SK-N-SH treated with all-trans-retinoic acid at 6 μM for 48 hours (cell line): Measurements from ENCODE around the gene GALNT7.

Experiments used
- ARNTL ChIP-seq: fragments of 450-650 bp; formaldehyde crosslinking; IDR thresholded peaks from 2 replicates; pipeline ENCODE4 v1.5.0; 2020; ENCODE audit warnings: low read depth, mild to moderate bottlenecking, moderate library complexity, borderline replicate concordance
- CREB5 ChIP-seq: fragments of 250-450 bp; sonication (Bioruptor Pico); IDR thresholded peaks from 2 replicates; pipeline ENCODE4 v1.5.1; 2020; ENCODE audit warnings: low read depth, mild to moderate bottlenecking, moderate library complexity
- ESRRG ChIP-seq: fragments of 250-450 bp; sonication (Bioruptor Pico); IDR thresholded peaks from 2 replicates; pipeline ENCODE4 v1.6.1; 2021; ENCODE audit warnings: mild to moderate bottlenecking
- GLIS3 ChIP-seq: fragments of 250-450 bp; sonication (Bioruptor Pico); IDR thresholded peaks from 2 replicates; pipeline ENCODE4 v1.5.0; 2020; ENCODE audit warnings: mild to moderate bottlenecking, moderate library complexity
- PATZ1 ChIP-seq: fragments of 250-450 bp; sonication (Bioruptor Pico); IDR thresholded peaks from 2 replicates; pipeline ENCODE4 v1.8.0; 2020; ENCODE audit warnings: mild to moderate bottlenecking, moderate library complexity, borderline replicate concordance
- PPARA ChIP-seq: fragments of 250-450 bp; sonication (Bioruptor Pico); IDR thresholded peaks from 2 replicates; pipeline ENCODE4 v1.5.0; 2020; ENCODE audit warnings: mild to moderate bottlenecking, borderline replicate concordance
- RARB ChIP-seq: fragments of 250-450 bp; sonication (Bioruptor Pico); IDR thresholded peaks from 2 replicates; pipeline ENCODE4 v1.8.0; 2021; ENCODE audit warnings: mild to moderate bottlenecking, moderate library complexity
- SNAI2 ChIP-seq: fragments of 250-450 bp; sonication (Bioruptor Pico); IDR thresholded peaks from 2 replicates; pipeline ENCODE4 v1.5.0; 2020; ENCODE audit warnings: mild to moderate bottlenecking, moderate library complexity
- TCF4 ChIP-seq: fragments of 250-450 bp; sonication (Bioruptor Pico); IDR thresholded peaks from 2 replicates; pipeline ENCODE4 v1.8.0; 2021; ENCODE audit warnings: mild to moderate bottlenecking, moderate library complexity, borderline replicate concordance
- ZFP3 ChIP-seq: fragments of 250-450 bp; sonication (Bioruptor Pico); IDR thresholded peaks from 2 replicates; pipeline ENCODE4 v1.5.0; 2020; ENCODE audit warnings: mild to moderate bottlenecking, moderate library complexity
- ZFP30 ChIP-seq: fragments of 450-650 bp; formaldehyde crosslinking; IDR thresholded peaks from 2 replicates; pipeline ENCODE4 v1.5.0; 2022; ENCODE audit warnings: mild to moderate bottlenecking, moderate library complexity
- ZNF565 ChIP-seq: fragments of 450-650 bp; formaldehyde crosslinking; conservative IDR thresholded peaks from 2 replicates; pipeline ENCODE4 v1.5.0; 2020; ENCODE audit warnings: low read depth, mild to moderate bottlenecking, moderate library complexity
- ZNF8 ChIP-seq: fragments of 450-650 bp; formaldehyde crosslinking; IDR thresholded peaks from 2 replicates; pipeline ENCODE4 v1.5.0; 2020; ENCODE audit warnings: mild to moderate bottlenecking, moderate library complexity

- TF ChIP-seq ARNTL (CRISPR knock-in tag) (no peak), RARB (CRISPR knock-in tag) (no peak), CREB5 (CRISPR knock-in tag) (no peak), ESRRG (CRISPR knock-in tag) (no peak), PATZ1 (no peak), ZFP30 (no peak), ZNF8 (no peak), ZFP3 (CRISPR knock-in tag) (no peak), TCF4 (CRISPR knock-in tag) (no peak), ZNF565 (CRISPR knock-in tag) (no peak), SNAI2 (CRISPR knock-in tag) (no peak), PPARA (no peak), GLIS3 (CRISPR knock-in tag) (no peak)
Measured at GRCh38 chr4:173135241-173135847, 33.3 kb upstream of the GALNT7 start.
